Mammary epithelial cell (primary cell): ENCODE results near the gene GSPT1.

Experiments
- EZH2 ChIP-seq: IDR thresholded peaks from 2 replicates; pipeline ENCODE4 v1.6.1; 2012; ENCODE audit warnings: low read length, inconsistent platforms, borderline replicate concordance
- TF ChIP-seq, protein P1 (sequence below), 2 donors: IDR thresholded peaks in 1 of 2; conservative IDR thresholded peaks in 1 of 2; 2 replicates each; pipeline ENCODE4 v1.5.1; 2011 to 2012; ENCODE audit warnings: inconsistent platforms in 2 of 2, low read length in 2 of 2, mild to moderate bottlenecking in 2 of 2, control low read depth in 1 of 2, low read depth in 1 of 2; ENCODE audit not compliant: insufficient read depth in 1 of 2; ENCODE audit errors: extremely low read depth in 1 of 2

DNA sequence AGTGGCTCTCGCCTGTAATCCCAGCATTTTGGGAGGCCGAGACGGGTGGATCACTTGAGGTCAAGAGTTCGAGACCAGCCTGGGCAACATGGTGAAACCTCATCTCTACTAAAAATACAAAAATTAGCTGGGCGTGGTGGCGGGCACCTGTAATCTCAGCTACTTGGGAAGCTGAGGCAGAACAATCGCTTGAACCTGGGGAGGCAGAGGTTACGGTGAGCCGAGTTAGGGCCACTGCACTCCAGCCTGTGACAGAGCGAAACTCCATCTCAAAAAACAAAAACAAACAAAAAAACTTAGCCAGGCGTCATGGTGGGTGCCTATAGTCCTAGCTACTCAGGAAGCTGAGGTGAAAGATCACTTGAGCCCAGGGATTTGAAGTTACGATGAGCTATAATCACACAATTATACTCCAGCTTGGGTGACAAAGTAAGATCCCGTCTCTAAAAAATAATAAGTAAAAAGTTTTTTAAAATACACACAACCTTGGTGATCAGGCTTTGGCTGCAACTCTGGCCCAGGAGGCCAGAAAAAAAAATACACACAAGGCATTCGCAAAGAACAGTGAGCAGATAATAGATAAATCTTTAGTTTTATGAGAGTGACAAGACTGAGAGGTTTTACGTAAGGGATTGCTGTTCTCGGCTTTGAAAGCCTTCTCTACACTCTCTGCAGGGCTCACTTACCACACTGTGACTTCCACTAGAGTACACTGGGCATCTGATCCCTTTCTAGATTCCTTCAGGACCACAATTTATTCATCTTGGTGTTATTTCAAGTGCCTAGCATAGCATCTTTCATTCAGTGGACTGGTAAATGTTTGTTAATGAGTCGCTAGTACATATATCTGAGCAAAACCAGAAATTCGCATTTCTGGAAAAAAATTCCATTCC is 5.9 kb downstream of the GSPT1 start:
- TF ChIP-seq, protein P1, sequence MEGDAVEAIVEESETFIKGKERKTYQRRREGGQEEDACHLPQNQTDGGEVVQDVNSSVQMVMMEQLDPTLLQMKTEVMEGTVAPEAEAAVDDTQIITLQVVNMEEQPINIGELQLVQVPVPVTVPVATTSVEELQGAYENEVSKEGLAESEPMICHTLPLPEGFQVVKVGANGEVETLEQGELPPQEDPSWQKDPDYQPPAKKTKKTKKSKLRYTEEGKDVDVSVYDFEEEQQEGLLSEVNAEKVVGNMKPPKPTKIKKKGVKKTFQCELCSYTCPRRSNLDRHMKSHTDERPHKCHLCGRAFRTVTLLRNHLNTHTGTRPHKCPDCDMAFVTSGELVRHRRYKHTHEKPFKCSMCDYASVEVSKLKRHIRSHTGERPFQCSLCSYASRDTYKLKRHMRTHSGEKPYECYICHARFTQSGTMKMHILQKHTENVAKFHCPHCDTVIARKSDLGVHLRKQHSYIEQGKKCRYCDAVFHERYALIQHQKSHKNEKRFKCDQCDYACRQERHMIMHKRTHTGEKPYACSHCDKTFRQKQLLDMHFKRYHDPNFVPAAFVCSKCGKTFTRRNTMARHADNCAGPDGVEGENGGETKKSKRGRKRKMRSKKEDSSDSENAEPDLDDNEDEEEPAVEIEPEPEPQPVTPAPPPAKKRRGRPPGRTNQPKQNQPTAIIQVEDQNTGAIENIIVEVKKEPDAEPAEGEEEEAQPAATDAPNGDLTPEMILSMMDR (conservative IDR thresholded peaks at IDR 0.05 in 1 of 2, IDR thresholded peaks at IDR 0.05 in 1 of 2; ENCODE audit: extremely low read depth in 1 of 2, insufficient read depth in 1 of 2, low read depth in 1 of 2, low read length in 2 of 2): no peak
- TF ChIP-seq EZH2: no peak
